Testis (tissue), 2 donors: ENCODE results near the gene PRMT3.

Experiments used
- CTCF ChIP-seq, 3 experiments: fragments of 450-650 bp in 2 of 3; fragments of 200-600 bp in 1 of 3; sonication (generic) in 1 of 3; IDR thresholded peaks; one replicate each; pipeline ENCODE4 v1.5.1; 2016 to 2019; ENCODE audit warnings: antibody characterized with exemption in 3 of 3, mild to moderate bottlenecking in 2 of 3, moderate library complexity in 1 of 3
- POLR2A ChIP-seq: fragments of 450-650 bp; IDR thresholded peaks from one replicate; pipeline ENCODE4 v1.6.1; 2017; ENCODE audit warnings: antibody characterized with exemption, mild to moderate bottlenecking, moderate library complexity

DNA sequence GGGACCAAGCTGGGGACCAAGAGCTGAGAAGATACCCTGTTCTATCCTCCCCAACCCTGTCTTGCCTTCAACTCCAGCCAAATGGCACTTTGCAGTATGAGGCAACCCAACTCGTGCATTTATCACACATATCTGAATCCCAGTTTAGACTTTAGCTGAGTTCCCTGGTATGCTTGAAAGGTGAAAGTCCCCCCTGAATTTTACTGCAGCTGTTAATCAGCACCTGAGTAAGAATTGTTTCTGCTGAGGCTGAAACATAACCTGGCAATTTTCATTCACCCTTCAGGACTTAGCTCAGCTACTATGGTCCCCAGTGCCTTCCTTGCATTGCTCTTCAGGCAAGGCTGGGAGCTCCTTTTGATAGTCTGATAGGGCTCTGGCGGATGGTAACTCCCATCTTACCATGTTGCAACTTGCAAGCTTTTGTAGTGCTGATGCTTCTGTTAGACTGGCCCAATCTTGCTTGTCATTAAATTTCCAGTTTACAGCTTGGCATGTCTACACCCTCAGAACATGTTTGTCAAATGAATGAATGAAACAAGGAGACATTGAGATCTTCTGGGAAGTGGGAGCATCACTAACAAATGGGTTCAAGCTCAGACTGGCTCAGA, 147.9 kb downstream of the PRMT3 start:
- no peak for TF ChIP-seq CTCF (IDR thresholded peaks at IDR 0.05)
- no peak for TF ChIP-seq POLR2A
